ENCODE measurements around the gene ROCK2.

ROCK2 gene

DNA sequence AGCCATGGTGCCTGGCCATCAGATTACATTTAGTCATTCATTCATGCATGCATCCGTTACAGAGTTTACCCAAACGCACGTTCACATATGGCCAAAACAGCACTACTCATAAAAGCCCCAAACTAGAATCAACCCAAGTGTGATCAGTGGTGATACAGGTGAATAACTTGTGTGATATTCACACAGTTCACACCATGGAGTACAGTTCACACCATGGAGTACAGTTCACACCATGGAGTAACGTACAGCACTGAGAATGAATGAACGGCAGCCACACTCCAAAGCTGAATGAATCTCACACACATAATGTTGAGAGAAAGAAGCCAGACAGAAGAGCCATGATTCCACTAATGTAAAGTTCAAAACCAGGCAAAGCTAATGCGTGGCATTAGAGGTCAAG lies 201.4 kb downstream of the ROCK2 start:
- Histone ChIP-seq H3K27ac (ENCODE audit: low read depth, low read length) (no peak overlapping the region), H3K36me3 (ENCODE audit: control insufficient read depth, insufficient read depth, low read length) (no peaks in the 10 kb centered on the region), H3K4me2 (ENCODE audit: low read length) (no peak overlapping the region), H3K9ac (ENCODE audit: low read length) (no peak overlapping the region), H3K4me1 (ENCODE audit: control insufficient read depth, low read depth, low read length) (no peaks in the 10 kb centered on the region), H2BK15ac (replicated peaks; ENCODE audit: low read depth) (no peak overlapping the region), H3K4me3 (ENCODE audit: low read length) (no peak overlapping the region), H4K5ac (ENCODE audit: low read length) (no peak overlapping the region), H3K79me1 (ENCODE audit: low read length) (no peaks in the 10 kb centered on the region), H3K79me2 (ENCODE audit: control insufficient read depth, insufficient read depth, low read length) (no peaks in the 10 kb centered on the region), H3K23ac (ENCODE audit: low read length) (no peak overlapping the region), H4K8ac (ENCODE audit: low read depth, low read length) (no peak overlapping the region), H2BK120ac (ENCODE audit: low read depth, low read length) (no peak overlapping the region), H3K4ac (ENCODE audit: low read depth, low read length) (no peak overlapping the region), H3K18ac (ENCODE audit: low read length) (no peak overlapping the region), H3K56ac (ENCODE audit: low read length) (no peak overlapping the region), H2AK5ac (ENCODE audit: low read length) (no peak overlapping the region), H2BK5ac (ENCODE audit: low read length) (no peak overlapping the region), H3K27me3 (ENCODE audit: insufficient read depth, low read length, poor library complexity) (no peaks in the 10 kb centered on the region)
- no peak for DNase-seq
- WGBS (ENCODE audit: extremely low coverage, insufficient coverage, low lambda C conversion rate): no CpG with 5 or more reads among the region's 6 CpGs

- DNase-seq: no peak
- H4K5ac ChIP-seq (ENCODE audit: low read length): no peak overlapping the region
- H2BK5ac ChIP-seq (ENCODE audit: low read length): no peak overlapping the region
- no peaks in the 10 kb centered on the region for H3K79me2 ChIP-seq (ENCODE audit: control insufficient read depth, insufficient read depth, low read length)
- no peak overlapping the region for H2BK120ac ChIP-seq (ENCODE audit: low read depth, low read length)
- H3K56ac ChIP-seq (ENCODE audit: low read length): no peak overlapping the region
- H3K4me3 ChIP-seq (ENCODE audit: low read length): no peak overlapping the region
- no peak overlapping the region for H3K27ac ChIP-seq (ENCODE audit: low read depth, low read length)
- H3K4me1 ChIP-seq (ENCODE audit: control insufficient read depth, low read depth, low read length): no peaks in the 10 kb centered on the region
- no CpG with 5 or more reads among the region's 3 CpGs for WGBS (ENCODE audit: extremely low coverage, insufficient coverage, low lambda C conversion rate)
- H3K9ac ChIP-seq (ENCODE audit: low read length): no peak overlapping the region
- no peak overlapping the region for H2AK5ac ChIP-seq (ENCODE audit: low read length)
- H3K27me3 ChIP-seq (ENCODE audit: insufficient read depth, low read length, poor library complexity): no peaks in the 10 kb centered on the region
- no peak overlapping the region for H3K4ac ChIP-seq (ENCODE audit: low read depth, low read length)
- H3K18ac ChIP-seq (ENCODE audit: low read length): no peak overlapping the region
- H3K23ac ChIP-seq (ENCODE audit: low read length): no peak overlapping the region
- H3K79me1 ChIP-seq (ENCODE audit: low read length): no peaks in the 10 kb centered on the region
- no peak overlapping the region for H4K8ac ChIP-seq (ENCODE audit: low read depth, low read length)
- no peak overlapping the region for H3K4me2 ChIP-seq (ENCODE audit: low read length)
- H3K36me3 ChIP-seq (ENCODE audit: control insufficient read depth, insufficient read depth, low read length): no peaks in the 10 kb centered on the region
- H2BK15ac ChIP-seq (replicated peaks; ENCODE audit: low read depth): no peak overlapping the region
Measured at GRCh38 chr2:11142330-11142729, 202.1 kb downstream of the ROCK2 start.

GRCh38 chr2:11141319-11141718 lies 203.1 kb downstream of the ROCK2 start:
- no peak overlapping the region for H4K5ac ChIP-seq (ENCODE audit: low read length)
- no peaks in the 10 kb centered on the region for H3K4me1 ChIP-seq (ENCODE audit: control insufficient read depth, low read depth, low read length)
- no peaks in the 10 kb centered on the region for H3K79me2 ChIP-seq (ENCODE audit: control insufficient read depth, insufficient read depth, low read length)
- H3K56ac ChIP-seq (ENCODE audit: low read length): no peak overlapping the region
- no peak overlapping the region for H3K27ac ChIP-seq (ENCODE audit: low read depth, low read length)
- H2BK15ac ChIP-seq (replicated peaks; ENCODE audit: low read depth): no peak overlapping the region
- H4K8ac ChIP-seq (ENCODE audit: low read depth, low read length): no peak overlapping the region
- no peak overlapping the region for H3K4me2 ChIP-seq (ENCODE audit: low read length)
- H3K9ac ChIP-seq (ENCODE audit: low read length): no peak overlapping the region
- no peaks in the 10 kb centered on the region for H3K36me3 ChIP-seq (ENCODE audit: control insufficient read depth, insufficient read depth, low read length)
- no peak overlapping the region for H2BK120ac ChIP-seq (ENCODE audit: low read depth, low read length)
- H3K27me3 ChIP-seq (ENCODE audit: insufficient read depth, low read length, poor library complexity): no peaks in the 10 kb centered on the region
- no CpG with 5 or more reads among the region's 4 CpGs for WGBS (ENCODE audit: extremely low coverage, insufficient coverage, low lambda C conversion rate)
- no peak overlapping the region for H3K18ac ChIP-seq (ENCODE audit: low read length)
- H2BK5ac ChIP-seq (ENCODE audit: low read length): no peak overlapping the region
- H3K23ac ChIP-seq (ENCODE audit: low read length): no peak overlapping the region
- H3K4ac ChIP-seq (ENCODE audit: low read depth, low read length): no peak overlapping the region
- no peak overlapping the region for H2AK5ac ChIP-seq (ENCODE audit: low read length)
- no peaks in the 10 kb centered on the region for H3K79me1 ChIP-seq (ENCODE audit: low read length)
- H3K4me3 ChIP-seq (ENCODE audit: low read length): no peak overlapping the region
- no peak for DNase-seq

DNA sequence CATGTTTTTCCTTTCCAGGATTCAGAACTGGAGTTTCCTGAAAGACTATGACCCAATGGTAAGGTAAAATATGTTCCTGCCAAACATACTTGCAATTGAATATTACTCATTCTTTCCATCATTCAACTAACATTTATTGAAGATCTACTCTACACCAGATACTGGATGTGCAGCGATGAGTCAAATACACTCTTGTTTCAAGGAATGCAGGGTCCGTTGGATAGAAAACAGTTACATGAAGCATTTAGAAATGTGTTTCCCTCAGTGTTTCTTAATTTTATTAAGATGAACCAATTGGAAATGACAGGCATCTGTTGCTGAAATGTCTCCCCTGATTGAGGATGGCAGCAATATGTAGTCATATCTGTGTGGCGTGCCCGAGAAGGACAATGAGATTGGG lies 203.9 kb downstream of the ROCK2 start:
- no peak for DNase-seq
- no peaks in the 10 kb centered on the region for H3K79me1 ChIP-seq (ENCODE audit: low read length)
- no peak overlapping the region for H3K27ac ChIP-seq (ENCODE audit: low read depth, low read length)
- no peak overlapping the region for H3K4me2 ChIP-seq (ENCODE audit: low read length)
- H4K5ac ChIP-seq (ENCODE audit: low read length): no peak overlapping the region
- H3K36me3 ChIP-seq (ENCODE audit: control insufficient read depth, insufficient read depth, low read length): no peaks in the 10 kb centered on the region
- no peak overlapping the region for H4K8ac ChIP-seq (ENCODE audit: low read depth, low read length)
- no peaks in the 10 kb centered on the region for H3K27me3 ChIP-seq (ENCODE audit: insufficient read depth, low read length, poor library complexity)
- no peak overlapping the region for H3K4ac ChIP-seq (ENCODE audit: low read depth, low read length)
- H3K4me3 ChIP-seq (ENCODE audit: low read length): no peak overlapping the region
- H3K56ac ChIP-seq (ENCODE audit: low read length): no peak overlapping the region
- H3K9ac ChIP-seq (ENCODE audit: low read length): no peak overlapping the region
- no peak overlapping the region for H2BK5ac ChIP-seq (ENCODE audit: low read length)
- no peak overlapping the region for H3K23ac ChIP-seq (ENCODE audit: low read length)
- WGBS (ENCODE audit: extremely low coverage, insufficient coverage, low lambda C conversion rate): no CpG with 5 or more reads among the region's 4 CpGs
- H2AK5ac ChIP-seq (ENCODE audit: low read length): no peak overlapping the region
- no peaks in the 10 kb centered on the region for H3K79me2 ChIP-seq (ENCODE audit: control insufficient read depth, insufficient read depth, low read length)
- no peak overlapping the region for H2BK15ac ChIP-seq (replicated peaks; ENCODE audit: low read depth)
- no peaks in the 10 kb centered on the region for H3K4me1 ChIP-seq (ENCODE audit: control insufficient read depth, low read depth, low read length)
- no peak overlapping the region for H2BK120ac ChIP-seq (ENCODE audit: low read depth, low read length)
- no peak overlapping the region for H3K18ac ChIP-seq (ENCODE audit: low read length)

DNA sequence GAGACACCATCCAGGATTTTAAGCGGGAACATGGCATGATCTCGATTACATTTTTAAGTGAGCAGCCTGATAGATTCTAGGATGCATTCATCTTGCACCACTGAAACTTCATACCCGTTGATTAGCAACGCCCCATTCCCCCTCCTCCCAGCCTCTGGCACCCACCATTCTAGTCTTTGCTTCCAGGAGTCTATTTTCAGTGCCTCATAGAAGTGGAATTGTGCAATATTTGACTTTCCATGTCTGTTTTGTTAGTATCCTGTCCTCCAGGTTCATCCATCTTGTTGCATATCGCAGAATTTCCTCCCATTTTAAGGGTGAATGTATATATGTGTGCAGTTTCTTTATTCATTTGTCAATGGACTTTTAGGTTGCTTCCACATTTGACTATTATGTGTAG lies 210.1 kb downstream of the ROCK2 start:
- no peak overlapping the region for H3K4me2 ChIP-seq (ENCODE audit: low read length)
- H4K5ac ChIP-seq (ENCODE audit: low read length): no peak overlapping the region
- H3K56ac ChIP-seq (ENCODE audit: low read length): no peak overlapping the region
- no peak overlapping the region for H3K27ac ChIP-seq (ENCODE audit: low read depth, low read length)
- H3K9ac ChIP-seq (ENCODE audit: low read length): no peak overlapping the region
- no peak overlapping the region for H2AK5ac ChIP-seq (ENCODE audit: low read length)
- no peak for DNase-seq
- no peak overlapping the region for H3K4me3 ChIP-seq (ENCODE audit: low read length)
- WGBS (ENCODE audit: extremely low coverage, insufficient coverage, low lambda C conversion rate): no CpG with 5 or more reads among the region's 5 CpGs
- H3K18ac ChIP-seq (ENCODE audit: low read length): no peak overlapping the region
- no peak overlapping the region for H2BK15ac ChIP-seq (replicated peaks; ENCODE audit: low read depth)
- H3K79me1 ChIP-seq (ENCODE audit: low read length): no peaks in the 10 kb centered on the region
- H3K4me1 ChIP-seq (ENCODE audit: control insufficient read depth, low read depth, low read length): peaks cover 1% of the 10 kb centered on the region
- no peak overlapping the region for H3K23ac ChIP-seq (ENCODE audit: low read length)
- H3K79me2 ChIP-seq (ENCODE audit: control insufficient read depth, insufficient read depth, low read length): no peaks in the 10 kb centered on the region
- H3K27me3 ChIP-seq (ENCODE audit: insufficient read depth, low read length, poor library complexity): no peaks in the 10 kb centered on the region
- no peak overlapping the region for H4K8ac ChIP-seq (ENCODE audit: low read depth, low read length)
- H2BK5ac ChIP-seq (ENCODE audit: low read length): no peak overlapping the region
- H3K4ac ChIP-seq (ENCODE audit: low read depth, low read length): no peak overlapping the region
- no peaks in the 10 kb centered on the region for H3K36me3 ChIP-seq (ENCODE audit: control insufficient read depth, insufficient read depth, low read length)
- H2BK120ac ChIP-seq (ENCODE audit: low read depth, low read length): no peak overlapping the region

DNA sequence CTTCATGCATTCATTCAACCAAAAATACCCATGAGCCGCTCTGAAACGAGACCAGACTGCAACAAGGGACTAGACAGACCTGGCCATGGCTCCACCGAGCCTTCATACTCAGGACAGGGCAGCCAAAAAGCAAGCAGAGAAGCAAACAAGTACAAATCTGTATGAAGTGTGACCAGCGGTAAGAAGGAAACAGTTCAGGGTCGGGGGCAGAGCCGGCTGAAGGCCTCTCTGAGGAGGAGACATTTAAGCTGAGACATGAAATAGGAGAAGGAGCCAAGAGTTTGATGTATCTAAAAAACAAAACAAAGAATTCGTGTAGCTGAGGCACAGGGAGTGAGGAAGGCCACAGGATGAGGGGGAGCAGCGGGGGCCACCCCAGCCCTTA lies 210.5 kb downstream of the ROCK2 start:
- Histone ChIP-seq H3K79me1 (ENCODE audit: low read length) (no peaks in the 10 kb centered on the region), H3K27me3 (ENCODE audit: insufficient read depth, low read length, poor library complexity) (no peaks in the 10 kb centered on the region), H3K27ac (ENCODE audit: low read depth, low read length) (no peak overlapping the region), H2AK5ac (ENCODE audit: low read length) (no peak overlapping the region), H4K8ac (ENCODE audit: low read depth, low read length) (no peak overlapping the region), H3K4ac (ENCODE audit: low read depth, low read length) (no peak overlapping the region), H4K5ac (ENCODE audit: low read length) (no peak overlapping the region), H3K79me2 (ENCODE audit: control insufficient read depth, insufficient read depth, low read length) (no peaks in the 10 kb centered on the region), H3K56ac (ENCODE audit: low read length) (no peak overlapping the region), H3K18ac (ENCODE audit: low read length) (no peak overlapping the region), H2BK5ac (ENCODE audit: low read length) (no peak overlapping the region), H3K9ac (ENCODE audit: low read length) (no peak overlapping the region), H3K4me1 (ENCODE audit: control insufficient read depth, low read depth, low read length) (peaks cover 1% of the 10 kb centered on the region), H3K23ac (ENCODE audit: low read length) (no peak overlapping the region), H3K4me2 (ENCODE audit: low read length) (no peak overlapping the region), H2BK120ac (ENCODE audit: low read depth, low read length) (no peak overlapping the region), H2BK15ac (replicated peaks; ENCODE audit: low read depth) (no peak overlapping the region), H3K4me3 (ENCODE audit: low read length) (no peak overlapping the region), H3K36me3 (ENCODE audit: control insufficient read depth, insufficient read depth, low read length) (no peaks in the 10 kb centered on the region)
- WGBS (ENCODE audit: extremely low coverage, insufficient coverage, low lambda C conversion rate): no CpG with 5 or more reads among the region's 8 CpGs
- DNase-seq: no peak

All from mesendoderm (in vitro differentiated cells).